ENCODE data around the gene ARIH1. TPM values are rescaled to one million over a fixed set of nuclear protein-coding genes. Genes with fewer than 3 reads are reported as not detected.
"Not testable (repeated sequence)": the region's sequence is repeated elsewhere in the genome, so short reads cannot be mapped to it uniquely, and the experiment has no call there.

Gene ARIH1
- total and polyA plus RNA-seq, 2 donors (not counting 1 experiment from before 2014, with no cell fraction given), result 27.9 to 62.3 TPM

DNA sequence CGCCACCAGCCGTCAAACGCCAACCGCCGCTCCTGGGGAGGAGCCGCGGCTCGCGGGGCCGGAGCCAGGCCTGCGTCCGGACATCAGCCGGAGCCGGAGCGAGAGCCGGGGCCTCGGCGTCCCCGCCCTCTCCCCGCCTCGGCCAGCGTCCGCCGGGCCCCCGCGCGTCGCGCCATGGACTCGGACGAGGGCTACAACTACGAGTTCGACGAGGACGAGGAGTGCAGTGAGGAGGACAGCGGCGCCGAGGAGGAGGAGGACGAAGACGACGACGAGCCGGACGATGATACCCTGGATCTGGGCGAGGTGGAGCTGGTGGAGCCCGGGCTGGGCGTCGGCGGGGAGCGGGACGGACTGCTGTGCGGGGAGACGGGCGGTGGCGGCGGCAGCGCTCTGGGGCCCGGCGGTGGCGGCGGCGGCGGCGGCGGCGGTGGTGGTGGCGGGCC is 359 bp downstream of the ARIH1 start:
- no peak for DNase-seq (ENCODE audit: low read depth in 2 of 2)
- no peaks in the 10 kb centered on the region for H3K36me3 ChIP-seq (ENCODE audit: control insufficient read depth, insufficient read depth, low read length)
- peak overlapping the region; percentile 90 to 99 (median 94) for H3K4me3 ChIP-seq (replicated peaks in 1 of 4; ENCODE audit: control extremely low read depth in 1 of 4, insufficient read depth in 1 of 4, low read depth in 3 of 4, low read length in 4 of 4)
- H3K4me1 ChIP-seq (ENCODE audit: control insufficient read depth, extremely low read depth, insufficient read depth, low read length), result peaks cover 5% of the 10 kb centered on the region
- TF ChIP-seq EZH2 (IDR thresholded peaks at IDR 0.05; ENCODE audit: low read length, missing control alignments), result no peak
- TF ChIP-seq, protein P1, sequence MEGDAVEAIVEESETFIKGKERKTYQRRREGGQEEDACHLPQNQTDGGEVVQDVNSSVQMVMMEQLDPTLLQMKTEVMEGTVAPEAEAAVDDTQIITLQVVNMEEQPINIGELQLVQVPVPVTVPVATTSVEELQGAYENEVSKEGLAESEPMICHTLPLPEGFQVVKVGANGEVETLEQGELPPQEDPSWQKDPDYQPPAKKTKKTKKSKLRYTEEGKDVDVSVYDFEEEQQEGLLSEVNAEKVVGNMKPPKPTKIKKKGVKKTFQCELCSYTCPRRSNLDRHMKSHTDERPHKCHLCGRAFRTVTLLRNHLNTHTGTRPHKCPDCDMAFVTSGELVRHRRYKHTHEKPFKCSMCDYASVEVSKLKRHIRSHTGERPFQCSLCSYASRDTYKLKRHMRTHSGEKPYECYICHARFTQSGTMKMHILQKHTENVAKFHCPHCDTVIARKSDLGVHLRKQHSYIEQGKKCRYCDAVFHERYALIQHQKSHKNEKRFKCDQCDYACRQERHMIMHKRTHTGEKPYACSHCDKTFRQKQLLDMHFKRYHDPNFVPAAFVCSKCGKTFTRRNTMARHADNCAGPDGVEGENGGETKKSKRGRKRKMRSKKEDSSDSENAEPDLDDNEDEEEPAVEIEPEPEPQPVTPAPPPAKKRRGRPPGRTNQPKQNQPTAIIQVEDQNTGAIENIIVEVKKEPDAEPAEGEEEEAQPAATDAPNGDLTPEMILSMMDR (conservative IDR thresholded peaks at IDR 0.05 in 1 of 2, IDR thresholded peaks at IDR 0.05 in 1 of 2; ENCODE audit: low read depth in 1 of 2, low read length in 2 of 2), result no peak
- no peak overlapping the region for H2AFZ ChIP-seq (ENCODE audit: low read length)
- H3K79me2 ChIP-seq (ENCODE audit: control insufficient read depth, insufficient read depth, low read length), result peaks cover 51% of the 10 kb centered on the region
- peaks cover 7% of the 10 kb centered on the region for H4K20me1 ChIP-seq (ENCODE audit: control insufficient read depth, extremely low read depth, insufficient read depth, low read length)
- H3K9ac ChIP-seq (ENCODE audit: insufficient read depth, low read length), result peak overlapping the region; percentile 99
- H3K9me3 ChIP-seq (ENCODE audit: control insufficient read depth, insufficient read depth, low read depth, low read length), result no peaks in the 10 kb centered on the region
- H3K27ac ChIP-seq (ENCODE audit: insufficient read depth, low read length), result peak overlapping the region; percentile 100
- no peak overlapping the region for H3K4me2 ChIP-seq (ENCODE audit: extremely low read depth, insufficient read depth, low read length)
- no peaks in the 10 kb centered on the region for H3K27me3 ChIP-seq (ENCODE audit: control insufficient read depth, insufficient read depth, low read length)

DNA sequence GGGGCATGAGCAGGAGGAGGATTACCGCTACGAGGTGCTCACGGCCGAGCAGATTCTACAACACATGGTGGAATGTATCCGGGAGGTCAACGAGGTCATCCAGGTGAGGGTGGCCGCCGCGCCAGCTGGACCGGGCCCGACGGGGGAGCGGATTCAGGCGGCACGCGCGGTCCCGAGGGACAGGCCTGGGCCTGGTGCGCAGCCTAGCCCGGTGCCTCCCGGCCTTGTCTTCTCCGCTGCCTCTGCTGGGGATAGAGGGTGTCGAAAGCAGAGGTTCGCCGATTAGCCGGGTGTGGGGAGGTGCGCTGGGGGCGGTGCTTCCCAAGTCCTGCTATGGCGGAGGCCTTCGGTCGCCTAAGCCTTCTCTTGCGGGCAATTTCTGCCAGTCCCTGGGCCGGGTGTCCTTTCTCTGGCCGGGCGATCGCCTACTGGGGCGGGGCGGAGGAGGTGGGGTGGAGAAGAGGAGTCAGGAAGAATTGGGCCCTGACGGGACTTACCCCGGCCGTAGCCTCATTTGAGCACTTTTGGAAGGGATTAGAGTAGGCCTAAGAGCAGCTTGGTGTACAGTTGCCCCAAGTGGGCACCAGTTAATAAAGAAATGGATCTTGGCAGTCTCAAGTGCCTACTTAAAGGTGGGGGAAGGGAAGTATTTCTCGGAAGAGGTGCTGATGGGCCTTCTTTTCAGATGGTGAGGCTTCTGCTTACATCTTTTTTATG is 940 bp downstream of the ARIH1 start:
- DNase-seq (ENCODE audit: low read depth in 2 of 2), result peak; percentile 78 to 79
- H3K9ac ChIP-seq (ENCODE audit: insufficient read depth, low read length), result peak overlapping the region; percentile 99
- no peak overlapping the region for H2AFZ ChIP-seq (ENCODE audit: low read length)
- no peaks in the 10 kb centered on the region for H3K9me3 ChIP-seq (ENCODE audit: control insufficient read depth, insufficient read depth, low read depth, low read length)
- peaks cover 5% of the 10 kb centered on the region for H3K4me1 ChIP-seq (ENCODE audit: control insufficient read depth, extremely low read depth, insufficient read depth, low read length)
- H3K27me3 ChIP-seq (ENCODE audit: control insufficient read depth, insufficient read depth, low read length), result no peaks in the 10 kb centered on the region
- peaks cover 56% of the 10 kb centered on the region for H3K79me2 ChIP-seq (ENCODE audit: control insufficient read depth, insufficient read depth, low read length)
- peak overlapping the region; percentile 88 for H3K4me2 ChIP-seq (ENCODE audit: extremely low read depth, insufficient read depth, low read length)
- H4K20me1 ChIP-seq (ENCODE audit: control insufficient read depth, extremely low read depth, insufficient read depth, low read length), result peaks cover 7% of the 10 kb centered on the region
- peak overlapping the region; percentile 100 for H3K27ac ChIP-seq (ENCODE audit: insufficient read depth, low read length)
- no peaks in the 10 kb centered on the region for H3K36me3 ChIP-seq (ENCODE audit: control insufficient read depth, insufficient read depth, low read length)
- peak overlapping the region; percentile 90 to 99 (median 94) for H3K4me3 ChIP-seq (replicated peaks in 1 of 4; ENCODE audit: control extremely low read depth in 1 of 4, insufficient read depth in 1 of 4, low read depth in 3 of 4, low read length in 4 of 4)
- TF ChIP-seq, protein P1 (conservative IDR thresholded peaks at IDR 0.05 in 1 of 2, IDR thresholded peaks at IDR 0.05 in 1 of 2; ENCODE audit: low read depth in 1 of 2, low read length in 2 of 2), result no peak
- TF ChIP-seq EZH2 (IDR thresholded peaks at IDR 0.05; ENCODE audit: low read length, missing control alignments), result no peak

DNA sequence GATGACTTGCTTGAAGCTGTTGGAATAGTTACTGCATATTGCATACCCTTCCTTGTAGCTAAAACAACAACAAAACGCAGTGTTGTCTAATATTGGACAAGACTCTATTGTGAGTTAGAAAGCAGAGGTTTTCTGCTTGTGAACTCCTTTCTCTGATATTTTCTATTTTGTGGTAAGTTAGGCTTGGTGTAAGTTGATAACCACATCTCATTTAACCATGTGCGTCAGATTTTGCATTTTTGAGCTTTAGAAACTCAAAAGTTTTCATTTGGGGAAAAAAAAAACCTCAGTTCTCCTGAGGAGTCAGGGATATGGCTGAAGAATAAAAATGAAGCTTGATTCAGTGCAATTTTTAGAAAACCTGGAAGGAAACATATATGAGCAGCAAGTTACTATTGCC is 1.5 kb downstream of the ARIH1 start:
- H3K27me3 ChIP-seq (ENCODE audit: control insufficient read depth, insufficient read depth, low read length), result no peaks in the 10 kb centered on the region
- H3K9me3 ChIP-seq (ENCODE audit: control insufficient read depth, insufficient read depth, low read depth, low read length), result no peaks in the 10 kb centered on the region
- no peak overlapping the region for H2AFZ ChIP-seq (ENCODE audit: low read length)
- TF ChIP-seq EZH2 (IDR thresholded peaks at IDR 0.05; ENCODE audit: low read length, missing control alignments), result no peak
- TF ChIP-seq, protein P1 (conservative IDR thresholded peaks at IDR 0.05 in 1 of 2, IDR thresholded peaks at IDR 0.05 in 1 of 2; ENCODE audit: low read depth in 1 of 2, low read length in 2 of 2), result no peak
- H3K4me1 ChIP-seq (ENCODE audit: control insufficient read depth, extremely low read depth, insufficient read depth, low read length), result peaks cover 5% of the 10 kb centered on the region
- DNase-seq (ENCODE audit: low read depth in 2 of 2), result no peak
- peaks cover 62% of the 10 kb centered on the region for H3K79me2 ChIP-seq (ENCODE audit: control insufficient read depth, insufficient read depth, low read length)
- H3K4me2 ChIP-seq (ENCODE audit: extremely low read depth, insufficient read depth, low read length), result peak overlapping the region; percentile 88
- peak overlapping the region; percentile 90 to 99 (median 94) for H3K4me3 ChIP-seq (replicated peaks in 1 of 4; ENCODE audit: control extremely low read depth in 1 of 4, insufficient read depth in 1 of 4, low read depth in 3 of 4, low read length in 4 of 4)
- no peaks in the 10 kb centered on the region for H3K36me3 ChIP-seq (ENCODE audit: control insufficient read depth, insufficient read depth, low read length)
- peaks cover 7% of the 10 kb centered on the region for H4K20me1 ChIP-seq (ENCODE audit: control insufficient read depth, extremely low read depth, insufficient read depth, low read length)
- peak overlapping the region; percentile 99 for H3K9ac ChIP-seq (ENCODE audit: insufficient read depth, low read length)
- peak overlapping the region; percentile 100 for H3K27ac ChIP-seq (ENCODE audit: insufficient read depth, low read length)

DNA sequence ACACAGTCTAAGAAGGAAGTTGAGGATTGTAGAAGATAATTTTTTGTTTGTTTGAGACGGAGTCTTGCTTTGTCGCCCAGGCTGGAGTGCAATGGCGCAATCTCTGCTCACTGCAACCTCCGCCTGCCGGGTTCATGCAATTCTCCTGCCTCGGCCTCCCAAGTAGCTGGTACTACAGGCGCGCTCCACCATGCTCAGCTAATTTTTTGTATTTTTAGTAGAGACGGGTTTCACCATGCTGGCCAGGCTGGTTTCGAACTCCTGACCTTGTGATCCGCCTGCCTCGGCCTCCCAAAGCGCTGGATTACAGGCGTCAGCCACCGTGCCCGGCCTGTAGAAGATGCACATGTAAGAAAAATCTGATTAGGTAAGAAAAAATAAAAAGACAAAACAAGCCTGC is 2.2 kb downstream of the ARIH1 start:
- not testable (repeated sequence) for H3K9me3 ChIP-seq (ENCODE audit: control insufficient read depth, insufficient read depth, low read depth, low read length); H3K9ac ChIP-seq (ENCODE audit: insufficient read depth, low read length); H3K27me3 ChIP-seq (ENCODE audit: control insufficient read depth, insufficient read depth, low read length); H4K20me1 ChIP-seq (ENCODE audit: control insufficient read depth, extremely low read depth, insufficient read depth, low read length); H3K36me3 ChIP-seq (ENCODE audit: control insufficient read depth, insufficient read depth, low read length); DNase-seq (ENCODE audit: low read depth in 2 of 2); H3K4me1 ChIP-seq (ENCODE audit: control insufficient read depth, extremely low read depth, insufficient read depth, low read length); H2AFZ ChIP-seq (ENCODE audit: low read length); H3K27ac ChIP-seq (ENCODE audit: insufficient read depth, low read length)
- H3K4me2 ChIP-seq (ENCODE audit: extremely low read depth, insufficient read depth, low read length), result peak overlapping the region; percentile 88
- peaks cover 69% of the 10 kb centered on the region for H3K79me2 ChIP-seq (ENCODE audit: control insufficient read depth, insufficient read depth, low read length)
- H3K4me3 ChIP-seq (replicated peaks in 1 of 4; ENCODE audit: control extremely low read depth in 1 of 4, insufficient read depth in 1 of 4, low read depth in 3 of 4, low read length in 4 of 4), result peak overlapping the region; percentile 90 to 99 (median 94)
